NCI-H2171 treated with DMSO at 0.1 percent for 48 hours (cell line): ENCODE results near the gene CCDC85B.
A peak's percentile ranks its signal among the peaks of the same experiment; 100 is the strongest.

Source experiments
- DNase-seq: peaks from one replicate; lab custom pipeline; 2025; lab: John Stamatoyannopoulos, UW

Gene CCDC85B

GRCh38 chr11:65912845-65913244, 22.4 kb downstream of the CCDC85B start:
- DNase-seq: no peak

- DNase-seq: peak; percentile 69
Observed at GRCh38 chr11:65915101-65915820, 24.8 kb downstream of the CCDC85B start.

DNA sequence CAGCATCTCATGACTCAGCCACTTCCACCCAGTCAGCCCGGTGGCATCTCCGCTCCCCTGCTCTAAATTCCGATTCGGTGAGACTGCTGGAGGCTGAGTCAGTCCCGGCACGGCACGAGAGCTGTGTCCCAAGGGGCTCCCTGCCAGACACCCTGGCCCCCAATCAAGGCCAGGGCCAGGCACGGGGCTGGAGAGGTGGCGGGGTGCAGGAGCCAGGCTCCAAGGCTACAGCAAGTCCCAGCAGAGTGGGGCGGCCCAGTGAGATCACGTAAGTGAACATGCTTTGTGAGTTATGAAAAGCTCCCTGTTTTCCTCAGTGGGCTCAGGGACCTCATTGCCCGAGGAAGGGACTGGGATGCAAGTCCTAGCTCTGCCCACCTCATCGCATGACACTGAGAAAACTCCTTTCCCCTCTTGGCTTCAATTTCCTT, 25.4 kb downstream of the CCDC85B start:
- DNase-seq: no peak

GRCh38 chr11:65916391-65916790, 25.9 kb downstream of the CCDC85B start:
- no peak for DNase-seq

DNA sequence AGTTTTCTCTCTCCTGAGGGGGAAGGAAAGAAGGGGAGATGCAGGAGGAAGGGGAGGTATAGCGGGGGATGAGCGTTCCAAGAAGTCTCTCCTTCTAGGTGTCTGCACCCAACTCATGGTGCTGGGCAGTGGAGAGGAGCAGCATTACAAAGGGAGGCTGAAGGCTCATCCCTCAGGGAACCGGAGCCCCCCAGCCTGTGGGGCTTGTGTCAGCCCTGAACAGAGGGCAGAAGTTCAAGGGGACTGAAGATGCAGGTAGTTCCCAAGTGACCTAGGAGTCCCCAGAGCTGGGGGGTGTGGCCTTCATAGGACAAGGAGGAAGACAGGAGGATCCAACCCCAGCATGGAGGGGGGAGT, 26.6 kb downstream of the CCDC85B start:
- DNase-seq: no peak

DNA sequence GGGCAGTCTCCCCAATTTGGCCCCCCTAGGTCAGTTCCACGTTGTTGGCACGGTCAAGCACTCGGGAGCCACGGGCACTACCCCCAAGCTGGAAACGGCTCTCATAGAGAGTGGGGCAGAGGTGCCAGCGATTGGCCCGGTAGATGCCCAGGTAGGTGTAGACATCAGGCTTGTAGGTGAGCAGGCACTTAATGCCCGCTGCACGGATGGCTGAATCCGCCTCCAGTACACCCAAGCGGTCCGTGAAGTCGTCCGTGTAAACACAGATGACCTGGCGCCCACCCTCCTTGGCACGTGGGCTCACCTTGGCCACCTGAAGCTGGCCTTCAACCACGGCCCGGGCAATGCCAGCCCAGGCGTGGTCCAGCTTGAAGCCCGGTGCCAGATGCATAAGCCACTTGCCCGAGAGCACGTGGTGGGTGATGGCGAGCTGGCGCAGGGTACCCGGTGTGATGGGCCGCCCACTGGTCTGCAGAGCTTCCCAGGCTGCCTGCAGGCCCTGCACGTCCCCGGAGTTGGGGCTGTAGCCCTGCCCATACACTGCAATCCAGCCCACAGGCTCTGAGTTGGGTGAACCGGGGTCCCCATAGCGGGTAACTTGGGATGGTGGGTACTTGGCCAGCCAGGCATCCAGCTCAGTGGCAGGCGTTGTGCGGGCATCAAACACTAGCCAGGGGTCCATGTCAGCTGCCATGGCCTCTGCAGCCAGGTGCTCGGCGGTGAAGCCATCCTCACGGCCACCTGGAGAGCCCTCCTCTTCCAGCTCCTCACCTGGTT, 27.1 kb downstream of the CCDC85B start:
- no peak for DNase-seq

GRCh38 chr11:65918211-65919140, 28.0 kb downstream of the CCDC85B start, which contains the start of gene C11orf68:
TSS of gene C11orf68 (minus strand) at chr11:65919062. CDS start at chr11:65919031, 31 bp downstream.
- DNase-seq: peak; percentile 26

DNA sequence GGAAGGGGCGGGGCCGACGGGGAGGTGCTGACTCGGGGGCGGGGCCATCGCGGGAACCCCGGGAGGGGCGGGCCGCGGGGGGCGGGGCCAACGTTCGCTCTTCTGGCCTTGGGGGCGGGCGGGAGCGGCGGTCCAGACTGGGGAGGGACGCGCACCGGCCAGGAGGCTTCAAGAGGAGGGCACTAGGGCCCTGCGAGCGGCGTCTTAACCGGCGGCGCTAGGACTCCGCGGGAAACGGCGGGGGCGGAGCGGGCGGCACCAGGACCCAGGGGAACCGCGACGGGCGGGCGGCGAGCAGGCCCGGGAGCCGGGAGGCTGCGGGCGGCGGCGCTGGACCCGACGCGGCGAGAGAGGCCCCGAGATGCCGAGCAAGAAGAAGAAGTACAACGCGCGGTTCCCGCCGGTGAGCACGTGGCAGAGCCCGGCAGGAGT, 28.7 kb downstream of the CCDC85B start, which contains the start of gene DRAP1:
TSS of gene DRAP1 (plus strand) at position 286 of the 432 bp plus-strand sequence. CDS start at position 362, 76 bp downstream.
- peak; percentile 97 for DNase-seq

GRCh38 chr11:65919573-65920371, 29.3 kb downstream of the CCDC85B start:
- peak; percentile 43 for DNase-seq

DNA sequence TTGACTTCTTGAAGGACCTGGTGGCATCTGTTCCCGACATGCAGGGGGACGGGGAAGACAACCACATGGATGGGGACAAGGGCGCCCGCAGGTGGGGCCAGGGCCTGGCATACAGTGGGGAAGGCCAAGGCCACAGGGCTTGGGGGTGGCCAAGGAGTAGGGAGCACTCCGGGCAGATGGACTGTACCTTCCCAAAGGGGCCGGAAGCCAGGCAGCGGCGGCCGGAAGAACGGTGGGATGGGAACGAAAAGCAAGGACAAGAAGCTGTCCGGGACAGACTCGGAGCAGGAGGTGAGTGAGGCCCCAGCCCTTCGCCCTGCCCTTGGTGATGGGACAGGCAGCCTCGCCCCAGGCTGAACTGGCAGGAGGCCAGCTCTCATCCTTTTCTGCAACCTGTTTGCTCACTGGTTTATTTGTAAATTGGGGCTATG, 29.9 kb downstream of the CCDC85B start:
- no peak for DNase-seq

- DNase-seq: no peak
Observed at GRCh38 chr11:65921033-65921555, 30.6 kb downstream of the CCDC85B start.

GRCh38 chr11:65921876-65922275, 31.4 kb downstream of the CCDC85B start:
- DNase-seq: no peak

GRCh38 chr11:65922565-65922964, 32.1 kb downstream of the CCDC85B start:
- DNase-seq: no peak

- no peak for DNase-seq
Observed at GRCh38 chr11:65925397-65925796, 34.9 kb downstream of the CCDC85B start.

GRCh38 chr11:65927904-65928397, 37.5 kb downstream of the CCDC85B start:
- DNase-seq: no peak

GRCh38 chr11:65928667-65929066, 38.2 kb downstream of the CCDC85B start:
- DNase-seq: no peak

GRCh38 chr11:65931773-65932557, 41.5 kb downstream of the CCDC85B start:
- no peak for DNase-seq

DNA sequence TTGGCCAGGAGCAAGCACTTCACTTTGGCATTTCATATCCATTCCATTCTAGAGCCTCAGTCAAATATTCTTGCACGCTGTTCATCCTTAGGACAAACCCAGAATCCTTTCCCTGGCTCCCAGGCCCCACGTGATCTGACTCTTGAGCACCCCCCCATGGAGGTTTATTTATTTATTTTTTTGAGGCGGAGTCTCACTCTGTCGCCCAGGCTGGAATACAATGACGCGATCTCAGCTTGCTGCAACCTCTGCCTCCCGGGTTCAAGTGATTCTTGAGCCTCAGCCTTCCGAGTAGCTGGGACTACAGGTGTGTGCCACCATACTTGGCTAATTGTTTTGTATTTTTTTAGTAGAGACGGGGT, 42.1 kb downstream of the CCDC85B start:
- DNase-seq: peak; percentile 10

DNA sequence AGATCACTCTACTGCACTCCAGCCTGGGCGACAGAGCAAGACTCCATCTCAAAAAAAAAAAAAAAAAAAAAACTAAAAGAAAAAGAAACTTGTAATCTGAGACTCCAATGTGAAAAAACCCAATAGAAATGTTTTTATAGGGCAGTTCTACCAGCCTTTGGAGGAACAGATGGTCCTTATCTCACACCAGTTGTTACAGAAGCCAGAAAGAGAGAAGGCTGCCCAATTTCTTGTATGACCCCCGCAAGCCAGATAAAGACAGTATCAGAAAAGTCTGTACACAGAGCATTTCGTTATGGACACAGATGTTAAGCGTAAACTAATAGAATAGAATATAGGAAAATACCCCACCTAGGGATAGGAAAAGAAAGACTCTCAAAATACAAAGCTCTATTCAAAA, 43.5 kb downstream of the CCDC85B start:
- peak; percentile 97 for DNase-seq

DNA sequence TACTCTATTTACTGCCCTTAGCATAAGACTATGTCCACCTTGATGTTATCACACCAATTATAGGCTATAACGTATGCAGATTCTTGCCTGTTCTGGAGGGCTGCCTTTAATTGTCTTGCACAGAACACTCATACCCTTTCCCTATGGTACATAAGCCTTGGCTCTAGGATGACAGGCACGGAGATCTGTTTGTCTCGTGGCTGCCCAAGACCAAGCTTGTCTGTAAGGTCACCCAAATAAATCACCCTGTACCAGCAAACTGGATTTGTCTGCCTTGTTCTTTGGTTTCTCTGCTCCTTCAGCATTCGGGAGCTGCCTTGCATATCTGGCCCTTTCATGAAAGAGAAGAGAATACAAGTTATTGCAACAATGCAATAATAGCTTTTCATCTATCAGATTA, 47.3 kb downstream of the CCDC85B start:
- DNase-seq: no peak
